ENCODE results near the gene RAE1. TPM values are rescaled to one million over a fixed set of nuclear protein-coding genes. Genes with fewer than 3 reads are reported as not detected.

The RAE1 gene
- polyA plus RNA-seq, 2 donors, result 8.6 to 25.0 TPM

DNA sequence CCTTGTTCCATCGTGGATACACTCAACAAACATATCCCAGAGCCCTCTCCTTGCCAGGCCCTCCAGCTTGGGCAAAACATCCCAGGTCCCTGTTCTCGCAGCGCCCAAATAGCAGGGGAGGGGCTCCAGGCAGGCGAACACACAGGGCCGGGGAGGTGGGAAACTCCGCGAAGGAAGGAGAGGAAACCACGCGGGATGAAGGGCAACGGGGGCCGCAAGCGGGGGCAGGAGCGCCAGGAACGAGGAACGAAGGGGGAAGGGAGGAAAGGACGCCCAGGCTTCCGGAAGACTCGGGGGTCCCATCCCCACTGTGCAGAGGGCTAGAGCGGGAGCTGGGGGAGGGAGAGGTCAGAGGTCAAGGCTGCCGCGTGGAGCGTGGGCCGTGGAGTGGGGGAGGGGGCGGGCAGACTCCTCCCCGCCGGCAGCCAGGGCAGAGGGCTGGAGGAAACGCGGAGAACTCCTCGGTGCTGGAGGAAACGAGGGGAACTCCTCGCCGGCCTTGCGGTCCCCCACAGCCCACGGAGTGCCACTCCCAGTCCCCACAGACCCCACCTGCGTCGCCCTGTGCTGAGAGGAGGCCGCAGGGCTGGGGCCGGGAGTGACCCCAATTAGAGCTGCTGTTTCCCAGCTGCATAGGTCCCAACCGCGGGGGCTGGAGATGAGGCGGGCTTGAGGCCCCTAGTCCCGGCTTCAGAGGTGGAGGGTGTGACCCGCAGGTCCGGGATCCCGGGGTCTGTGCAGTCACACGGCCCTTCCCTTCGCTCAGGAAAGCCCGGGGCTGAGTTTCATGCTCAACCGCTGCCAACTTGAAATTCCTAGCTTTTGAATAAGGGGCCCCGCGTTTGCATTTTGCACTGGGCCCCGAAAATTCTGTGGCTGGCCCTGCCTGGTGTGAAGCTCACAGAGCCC is 38.9 kb downstream of the RAE1 start:
- Histone ChIP-seq H3K4me3 (ENCODE audit: low read depth in 1 of 2, low read length in 2 of 2) (peak overlapping the region; percentile 28 to 35), H3K4me1 (ENCODE audit: control insufficient read depth in 2 of 2, insufficient read depth in 2 of 2, low read length in 1 of 2) (peaks cover 7 to 21% of the 10 kb centered on the region in 2 donors), H3K9me3 (ENCODE audit: control insufficient read depth in 2 of 2, insufficient read depth in 1 of 2, low read depth in 1 of 2, low read length in 1 of 2) (no peaks in the 10 kb centered on the region), H3K27ac (ENCODE audit: low read depth in 2 of 2, low read length in 1 of 2) (peak overlapping the region; percentile 68 to 79), H3K36me3 (ENCODE audit: control insufficient read depth in 2 of 2, insufficient read depth in 2 of 2, low read length in 1 of 2) (peaks cover 3 to 6% of the 10 kb centered on the region in 2 donors), H3K27me3 (ENCODE audit: control insufficient read depth in 1 of 2, insufficient read depth in 2 of 2, low read length in 2 of 2) (no peaks in the 10 kb centered on the region)
- WGBS, 2 donors, result 38 to 42% methylated on average over 46 to 52 of the region's 52 CpGs

DNA sequence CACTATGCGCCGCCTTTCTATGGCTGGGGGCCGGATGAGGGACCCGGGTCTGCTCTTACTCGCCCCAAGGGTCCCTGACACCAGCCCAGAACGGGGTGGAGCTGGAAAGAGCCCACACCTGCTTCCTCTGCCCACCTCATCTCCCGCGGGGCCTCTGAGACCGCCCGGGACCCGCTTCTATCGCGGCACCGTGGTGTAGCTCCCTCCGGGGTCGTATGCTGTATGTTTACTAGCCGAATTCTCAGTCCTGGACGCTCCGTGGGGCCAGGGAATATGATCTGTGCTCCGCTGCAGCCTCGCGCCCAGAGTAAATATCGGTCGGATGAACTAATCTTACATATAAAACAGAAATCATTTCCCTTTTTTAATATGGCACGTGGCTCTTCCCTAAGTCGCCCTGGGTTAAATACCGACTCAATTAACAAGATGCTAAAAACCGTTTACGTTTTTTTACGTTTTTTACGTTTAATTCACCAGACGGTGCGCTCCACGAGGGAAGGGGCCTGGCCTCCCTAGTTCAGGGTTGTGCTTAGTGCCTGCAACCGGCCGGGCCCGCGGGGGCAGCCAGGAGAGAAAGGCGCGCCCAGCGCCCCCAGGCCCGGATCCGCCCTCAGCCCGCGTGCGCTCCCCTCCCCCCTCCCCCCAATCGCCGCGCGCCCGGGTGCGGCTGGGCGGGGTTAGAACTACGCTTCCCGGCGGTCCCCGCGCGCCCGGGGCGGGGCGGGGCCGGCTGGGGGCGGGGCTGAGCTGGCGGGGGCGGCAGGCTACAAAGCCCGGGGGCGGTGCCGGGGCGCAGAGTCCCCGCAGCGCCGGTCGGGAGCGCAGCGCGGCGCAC is 39.8 kb downstream of the RAE1 start, which contains the start of gene RBM38:
Gene RBM38 (plus strand): TSS at position 793 of the 835 bp plus-strand sequence. CDS start 186 bp downstream, outside the sequence.
- Histone ChIP-seq H3K27ac (ENCODE audit: low read depth in 2 of 2, low read length in 1 of 2) (peak within 1 kb of the TSS; percentile 80 to 85), H3K36me3 (ENCODE audit: control insufficient read depth in 2 of 2, insufficient read depth in 2 of 2, low read length in 1 of 2) (peaks cover 5 to 6% of the 10 kb centered on the region in 2 donors), H3K4me3 (ENCODE audit: low read depth in 1 of 2, low read length in 2 of 2) (peak within 1 kb of the TSS; percentile 64 to 80), H3K4me1 (ENCODE audit: control insufficient read depth in 2 of 2, insufficient read depth in 2 of 2, low read length in 1 of 2) (peaks cover 5 to 21% of the 10 kb centered on the region in 2 donors), H3K27me3 (ENCODE audit: control insufficient read depth in 1 of 2, insufficient read depth in 2 of 2, low read length in 2 of 2) (no peaks in the 10 kb centered on the region), H3K9me3 (ENCODE audit: control insufficient read depth in 2 of 2, insufficient read depth in 1 of 2, low read depth in 1 of 2, low read length in 1 of 2) (no peaks in the 10 kb centered on the region)
- 21 to 24% methylated on average over 71 to 78 of the region's 78 CpGs for WGBS, 2 donors

DNA sequence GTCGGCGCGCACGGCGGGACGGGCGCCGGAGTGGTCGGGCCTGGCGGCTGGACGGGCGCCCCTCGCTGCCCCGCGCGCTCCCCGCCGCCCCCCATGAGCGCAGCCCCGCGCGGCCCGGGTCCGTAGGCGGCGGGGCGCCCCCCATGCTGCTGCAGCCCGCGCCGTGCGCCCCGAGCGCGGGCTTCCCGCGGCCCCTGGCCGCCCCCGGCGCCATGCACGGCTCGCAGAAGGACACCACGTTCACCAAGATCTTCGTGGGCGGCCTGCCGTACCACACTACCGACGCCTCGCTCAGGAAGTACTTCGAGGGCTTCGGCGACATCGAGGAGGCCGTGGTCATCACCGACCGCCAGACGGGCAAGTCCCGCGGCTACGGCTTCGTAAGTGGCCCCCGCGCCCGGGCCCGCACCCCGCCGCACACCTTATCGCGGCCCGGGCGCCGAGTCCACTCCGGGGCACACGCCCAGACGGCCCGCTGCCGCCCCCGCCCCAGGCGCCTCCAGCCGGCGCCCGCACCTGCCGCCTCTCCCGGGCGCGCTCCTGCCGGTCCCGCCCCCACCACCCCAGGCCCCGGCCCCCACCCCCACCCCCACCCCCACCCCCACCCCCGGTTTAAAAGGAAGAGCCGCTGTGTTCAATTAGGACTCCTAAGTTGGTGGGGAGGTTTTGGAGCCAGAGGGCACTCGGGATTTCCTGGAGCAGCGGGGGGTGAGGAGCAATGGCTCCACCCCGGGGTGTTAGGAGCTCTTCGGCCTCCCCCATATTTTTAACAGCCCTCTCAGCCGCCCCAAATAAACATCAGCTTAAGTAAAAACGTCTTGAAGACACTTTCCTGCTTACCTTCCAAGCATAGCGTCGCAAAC is 40.6 kb downstream of the RAE1 start:
- 1 to 2% methylated on average over 50 to 96 of the region's 98 CpGs for WGBS, 2 donors
- Histone ChIP-seq H3K36me3 (ENCODE audit: control insufficient read depth in 2 of 2, insufficient read depth in 2 of 2, low read length in 1 of 2) (peaks cover 6 to 9% of the 10 kb centered on the region in 2 donors), H3K4me3 (ENCODE audit: low read depth in 1 of 2, low read length in 2 of 2) (peak overlapping the region; percentile 64 to 80), H3K4me1 (ENCODE audit: control insufficient read depth in 2 of 2, insufficient read depth in 2 of 2, low read length in 1 of 2) (peaks cover 5 to 23% of the 10 kb centered on the region in 2 donors), H3K27ac (ENCODE audit: low read depth in 2 of 2, low read length in 1 of 2) (peak overlapping the region; percentile 80 to 85), H3K9me3 (ENCODE audit: control insufficient read depth in 2 of 2, insufficient read depth in 1 of 2, low read depth in 1 of 2, low read length in 1 of 2) (no peaks in the 10 kb centered on the region), H3K27me3 (ENCODE audit: control insufficient read depth in 1 of 2, insufficient read depth in 2 of 2, low read length in 2 of 2) (no peaks in the 10 kb centered on the region)

DNA sequence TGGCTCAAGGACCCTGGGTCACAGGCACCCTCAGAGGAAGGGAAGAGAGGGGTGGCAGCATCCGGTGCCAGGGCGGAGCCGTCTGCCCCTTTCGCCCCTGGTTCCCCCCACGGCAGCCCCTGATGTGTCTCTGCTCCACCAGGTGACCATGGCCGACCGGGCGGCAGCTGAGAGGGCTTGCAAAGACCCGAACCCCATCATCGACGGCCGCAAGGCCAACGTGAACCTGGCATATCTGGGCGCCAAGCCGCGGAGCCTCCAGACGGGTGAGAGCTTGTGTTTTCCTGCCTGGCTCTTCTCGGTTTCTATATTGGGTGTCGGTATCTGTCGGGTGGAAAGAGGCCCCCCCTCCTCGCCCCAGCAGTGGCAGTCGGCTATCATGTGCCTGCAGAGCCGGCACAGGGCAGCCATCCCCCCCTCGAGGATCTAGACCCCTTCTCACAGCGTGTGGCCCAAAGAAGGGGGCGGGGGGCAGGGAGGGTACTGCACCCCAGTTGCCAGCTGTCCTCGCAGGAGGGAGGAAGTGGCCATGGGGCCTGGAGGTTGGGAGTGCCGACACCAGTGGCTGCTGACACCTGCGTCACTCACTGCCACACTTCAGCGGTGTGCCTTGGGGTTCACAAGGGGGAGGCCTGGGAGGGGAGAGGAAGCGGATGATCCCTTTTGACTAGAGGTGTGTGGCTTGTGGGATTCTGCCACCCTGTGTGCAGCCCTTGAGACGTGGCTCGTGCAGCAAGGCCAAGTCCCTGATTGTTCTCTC is 41.6 kb downstream of the RAE1 start:
- no peaks in the 10 kb centered on the region for H3K9me3 ChIP-seq (ENCODE audit: control insufficient read depth in 2 of 2, insufficient read depth in 1 of 2, low read depth in 1 of 2, low read length in 1 of 2)
- peaks cover 5 to 29% of the 10 kb centered on the region in 2 donors for H3K4me1 ChIP-seq (ENCODE audit: control insufficient read depth in 2 of 2, insufficient read depth in 2 of 2, low read length in 1 of 2)
- H3K4me3 ChIP-seq (ENCODE audit: low read depth in 1 of 2, low read length in 2 of 2), result peak overlapping the region; percentile 49 to 64
- H3K36me3 ChIP-seq (ENCODE audit: control insufficient read depth in 2 of 2, insufficient read depth in 2 of 2, low read length in 1 of 2), result peaks cover 6 to 16% of the 10 kb centered on the region in 2 donors
- no peaks in the 10 kb centered on the region for H3K27me3 ChIP-seq (ENCODE audit: control insufficient read depth in 1 of 2, insufficient read depth in 2 of 2, low read length in 2 of 2)
- WGBS, 2 donors, result 32 to 35% methylated on average over 30 to 33 of the region's 33 CpGs
- peak overlapping the region; percentile 80 to 85 for H3K27ac ChIP-seq (ENCODE audit: low read depth in 2 of 2, low read length in 1 of 2)

DNA sequence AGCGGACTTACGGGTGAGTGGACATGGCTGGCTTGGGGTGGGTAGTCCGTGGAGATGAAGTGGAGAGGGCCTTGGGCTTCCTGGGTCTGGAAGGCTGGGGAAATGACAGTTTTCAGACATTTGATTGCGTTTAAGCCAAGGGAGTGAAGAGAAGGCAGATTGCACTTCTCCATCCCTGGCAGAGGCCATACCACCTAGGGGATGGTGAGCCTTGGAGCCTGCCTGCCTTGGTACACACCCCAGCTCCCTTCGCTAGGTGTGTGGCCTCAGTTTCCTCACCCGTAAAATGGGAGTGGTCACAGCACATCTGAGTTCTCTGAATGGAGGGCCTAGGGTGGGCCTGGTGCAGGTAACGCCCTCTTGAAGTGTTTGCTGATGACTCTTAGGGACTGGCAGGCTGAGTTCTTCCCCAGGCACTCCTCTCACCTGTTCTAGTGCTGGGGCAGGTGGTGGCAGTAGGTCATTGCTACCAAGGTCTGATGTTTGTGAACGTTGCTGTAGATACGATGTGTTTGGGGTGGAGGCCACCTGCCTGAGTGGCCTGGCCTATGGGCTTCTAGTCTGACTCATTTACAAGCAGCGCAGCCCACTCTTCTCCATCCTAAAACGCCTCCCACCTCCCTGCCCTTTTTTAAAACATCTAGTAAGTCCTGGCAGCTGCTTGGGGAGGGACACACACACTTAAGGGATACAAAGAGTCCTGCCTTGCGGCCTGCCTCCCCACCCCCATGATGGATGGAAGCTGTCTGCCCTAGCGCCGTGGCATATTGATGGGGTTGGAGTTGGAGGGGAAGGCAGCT is 42.5 kb downstream of the RAE1 start:
- peaks cover 6 to 16% of the 10 kb centered on the region in 2 donors for H3K36me3 ChIP-seq (ENCODE audit: control insufficient read depth in 2 of 2, insufficient read depth in 2 of 2, low read length in 1 of 2)
- no peaks in the 10 kb centered on the region for H3K9me3 ChIP-seq (ENCODE audit: control insufficient read depth in 2 of 2, insufficient read depth in 1 of 2, low read depth in 1 of 2, low read length in 1 of 2)
- no peaks in the 10 kb centered on the region for H3K27me3 ChIP-seq (ENCODE audit: control insufficient read depth in 1 of 2, insufficient read depth in 2 of 2, low read length in 2 of 2)
- WGBS, 2 donors, result 75 to 78% methylated on average over 14 of the region's 14 CpGs
- peak overlapping the region; percentile 23 to 85 for H3K27ac ChIP-seq (ENCODE audit: low read depth in 2 of 2, low read length in 1 of 2)
- H3K4me1 ChIP-seq (ENCODE audit: control insufficient read depth in 2 of 2, insufficient read depth in 2 of 2, low read length in 1 of 2), result peaks cover 5 to 32% of the 10 kb centered on the region in 2 donors
- H3K4me3 ChIP-seq (ENCODE audit: low read depth in 1 of 2, low read length in 2 of 2), result peak overlapping the region; percentile 49 to 64

DNA sequence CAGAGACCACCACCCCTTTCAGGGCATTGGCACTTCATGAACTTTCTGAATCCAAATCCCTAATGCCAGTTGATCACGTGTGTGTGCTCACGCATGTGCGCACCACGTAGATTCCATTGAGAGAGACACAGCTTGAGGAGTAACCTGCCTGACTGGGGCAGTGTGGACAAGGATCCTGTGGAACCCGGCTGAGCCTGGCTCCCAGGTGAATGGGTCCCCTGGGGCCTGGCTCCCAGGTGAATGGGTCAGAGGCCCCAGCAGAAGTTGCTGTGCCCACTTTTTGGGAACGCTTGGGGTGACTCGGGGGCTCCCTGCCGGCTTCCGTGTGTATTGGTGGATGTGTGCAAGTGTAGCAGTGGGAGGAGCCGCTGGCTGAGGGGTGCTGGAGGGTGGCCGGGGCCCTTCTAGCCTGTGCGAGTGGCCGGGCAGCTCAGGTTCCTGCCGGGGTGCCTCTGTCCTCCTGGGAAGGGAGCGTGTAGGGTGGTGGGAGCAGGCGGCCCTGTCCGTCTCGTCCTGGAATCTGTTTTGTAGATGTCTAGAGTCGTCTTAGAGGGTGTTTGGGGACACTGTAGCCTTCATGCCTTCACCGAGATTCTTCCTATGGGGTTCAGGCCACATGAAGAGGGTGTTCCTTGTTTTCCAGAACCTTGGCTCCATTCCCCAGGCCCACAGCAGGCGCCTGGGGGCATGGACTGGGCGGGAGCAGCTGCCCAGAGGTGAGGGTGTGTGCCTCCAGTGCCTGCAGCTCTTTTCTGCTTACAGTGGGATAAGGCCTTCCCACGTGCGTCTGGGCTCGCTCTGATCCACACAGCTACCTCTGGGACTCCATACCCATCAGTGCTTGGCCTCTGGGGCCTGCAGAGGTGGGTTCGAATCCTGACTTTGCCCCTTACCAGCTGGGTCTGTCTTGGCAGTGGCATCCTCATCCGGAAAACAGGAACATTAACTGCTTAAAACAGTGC is 43.3 kb downstream of the RAE1 start:
- peaks cover 6 to 16% of the 10 kb centered on the region in 2 donors for H3K36me3 ChIP-seq (ENCODE audit: control insufficient read depth in 2 of 2, insufficient read depth in 2 of 2, low read length in 1 of 2)
- no peaks in the 10 kb centered on the region for H3K9me3 ChIP-seq (ENCODE audit: control insufficient read depth in 2 of 2, insufficient read depth in 1 of 2, low read depth in 1 of 2, low read length in 1 of 2)
- H3K27ac ChIP-seq (ENCODE audit: low read depth in 2 of 2, low read length in 1 of 2), result peak overlapping the region; percentile 47 to 85
- no peak overlapping the region for H3K4me3 ChIP-seq (ENCODE audit: low read depth in 1 of 2, low read length in 2 of 2)
- 69 to 77% methylated on average over 25 to 27 of the region's 27 CpGs for WGBS, 2 donors
- peaks cover 5 to 41% of the 10 kb centered on the region in 2 donors for H3K4me1 ChIP-seq (ENCODE audit: control insufficient read depth in 2 of 2, insufficient read depth in 2 of 2, low read length in 1 of 2)
- no peaks in the 10 kb centered on the region for H3K27me3 ChIP-seq (ENCODE audit: control insufficient read depth in 1 of 2, insufficient read depth in 2 of 2, low read length in 2 of 2)

DNA sequence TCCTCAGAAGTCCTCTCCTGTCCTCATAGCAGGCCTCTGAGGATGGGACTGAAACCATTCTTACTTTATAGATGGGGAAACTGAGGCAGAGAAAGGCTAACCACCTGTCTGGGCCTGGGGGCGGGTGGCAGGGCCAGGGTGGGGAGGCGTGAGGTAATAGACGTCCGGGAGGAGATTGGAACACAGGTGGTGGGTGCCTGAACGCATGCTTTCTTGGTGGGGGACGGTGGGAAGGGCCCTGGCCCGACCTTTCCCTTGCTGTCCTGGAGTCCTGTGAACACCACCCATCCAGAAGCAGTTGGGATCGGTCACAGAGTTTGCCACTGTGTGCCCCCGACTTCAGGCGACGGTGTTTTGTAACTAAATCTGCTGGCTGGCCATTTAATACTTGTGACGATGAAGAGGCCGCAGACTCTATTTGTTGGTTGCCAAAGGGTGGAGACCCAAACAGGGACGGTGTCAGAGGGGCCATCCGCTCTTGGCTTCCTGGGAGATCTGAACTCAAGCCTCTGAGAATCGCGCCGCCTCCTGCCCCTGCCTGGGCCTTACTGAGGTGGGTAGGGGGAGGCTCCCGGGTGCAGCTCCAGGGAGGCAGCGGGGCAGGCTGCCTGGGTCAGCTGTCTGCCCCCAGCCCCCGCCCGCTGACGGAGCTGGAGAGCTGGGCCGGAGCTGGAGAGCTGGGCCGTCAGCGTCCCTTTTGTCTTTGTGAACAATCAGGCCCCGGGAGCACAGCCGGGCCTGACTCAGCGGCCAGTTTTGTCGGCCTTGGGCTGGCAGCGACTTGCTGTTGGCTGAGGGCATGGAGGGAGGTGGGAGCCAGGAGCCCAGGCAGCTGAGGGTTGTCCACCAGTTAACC is 44.3 kb downstream of the RAE1 start:
- Histone ChIP-seq H3K4me3 (ENCODE audit: low read depth in 1 of 2, low read length in 2 of 2) (no peak overlapping the region), H3K36me3 (ENCODE audit: control insufficient read depth in 2 of 2, insufficient read depth in 2 of 2, low read length in 1 of 2) (peaks cover 6 to 16% of the 10 kb centered on the region in 2 donors), H3K4me1 (ENCODE audit: control insufficient read depth in 2 of 2, insufficient read depth in 2 of 2, low read length in 1 of 2) (peaks cover 0 to 37% of the 10 kb centered on the region in 2 donors), H3K27ac (ENCODE audit: low read depth in 2 of 2, low read length in 1 of 2) (peak overlapping the region; percentile 47 to 77), H3K27me3 (ENCODE audit: control insufficient read depth in 1 of 2, insufficient read depth in 2 of 2, low read length in 2 of 2) (no peaks in the 10 kb centered on the region), H3K9me3 (ENCODE audit: control insufficient read depth in 2 of 2, insufficient read depth in 1 of 2, low read depth in 1 of 2, low read length in 1 of 2) (no peaks in the 10 kb centered on the region)
- WGBS, 2 donors, result 51 to 62% methylated on average over 28 to 31 of the region's 31 CpGs

All from esophagus (tissue), 2 donors.